Femur (tissue), 1 donor: ENCODE data around the gene CHST13.

Experiments
- DNase-seq: peaks from one replicate; pipeline ENCODE4 v3.0.0-alpha.2; 2017

Gene CHST13

DNA sequence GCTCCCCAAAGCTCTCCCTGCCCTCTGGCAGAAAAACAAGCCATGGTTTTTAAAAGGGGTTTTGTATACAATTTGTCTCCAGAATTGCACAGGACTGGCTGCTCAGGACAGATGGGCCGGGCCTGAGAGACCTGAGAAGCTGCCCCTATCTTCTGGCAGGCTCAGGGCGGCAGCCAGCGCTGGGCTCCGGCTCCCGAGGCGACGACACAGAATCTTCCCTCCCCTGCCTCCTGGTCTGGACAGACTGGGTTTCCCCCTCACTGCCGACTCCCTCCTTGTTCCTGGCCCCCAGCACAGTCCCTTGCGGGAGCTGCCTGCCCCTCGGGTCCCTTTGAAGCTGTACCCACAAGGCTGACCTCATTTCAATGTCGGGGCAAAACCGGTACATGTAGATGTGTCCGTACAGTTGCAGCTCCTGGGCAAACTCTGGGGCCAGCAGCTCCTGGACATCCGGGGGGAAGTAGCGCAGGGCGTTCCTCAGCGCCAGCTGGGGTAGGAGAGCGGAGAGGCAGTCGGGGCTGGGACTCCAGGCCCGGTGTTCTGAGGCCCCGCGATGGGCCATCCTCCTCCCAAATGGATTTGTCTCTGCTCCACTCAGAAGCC, 13.5 kb upstream of the CHST13 start:
- no peak for DNase-seq

DNA sequence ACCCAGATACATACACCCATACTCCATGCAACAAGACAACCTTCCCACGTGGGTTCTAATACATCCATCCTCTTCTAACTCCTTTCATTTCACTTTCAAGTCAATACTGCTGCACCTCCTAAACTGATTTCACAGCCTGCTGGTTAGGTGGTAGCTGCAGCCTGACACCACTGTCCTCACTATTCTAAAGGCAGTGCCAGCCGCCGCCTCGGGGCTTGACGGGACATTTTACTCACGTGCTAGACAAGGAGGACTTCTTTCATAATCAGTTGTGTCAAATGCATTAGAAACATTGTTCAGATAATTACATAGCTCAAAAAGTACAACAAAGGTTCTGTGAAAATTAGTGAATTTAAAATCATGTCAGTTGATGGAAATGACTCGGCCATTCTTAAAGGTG, 12.7 kb upstream of the CHST13 start:
- DNase-seq: no peak

- DNase-seq: no peak
These were observed 11.9 kb upstream of the CHST13 start for GRCh38 chr3:126512026-126512425.

DNA sequence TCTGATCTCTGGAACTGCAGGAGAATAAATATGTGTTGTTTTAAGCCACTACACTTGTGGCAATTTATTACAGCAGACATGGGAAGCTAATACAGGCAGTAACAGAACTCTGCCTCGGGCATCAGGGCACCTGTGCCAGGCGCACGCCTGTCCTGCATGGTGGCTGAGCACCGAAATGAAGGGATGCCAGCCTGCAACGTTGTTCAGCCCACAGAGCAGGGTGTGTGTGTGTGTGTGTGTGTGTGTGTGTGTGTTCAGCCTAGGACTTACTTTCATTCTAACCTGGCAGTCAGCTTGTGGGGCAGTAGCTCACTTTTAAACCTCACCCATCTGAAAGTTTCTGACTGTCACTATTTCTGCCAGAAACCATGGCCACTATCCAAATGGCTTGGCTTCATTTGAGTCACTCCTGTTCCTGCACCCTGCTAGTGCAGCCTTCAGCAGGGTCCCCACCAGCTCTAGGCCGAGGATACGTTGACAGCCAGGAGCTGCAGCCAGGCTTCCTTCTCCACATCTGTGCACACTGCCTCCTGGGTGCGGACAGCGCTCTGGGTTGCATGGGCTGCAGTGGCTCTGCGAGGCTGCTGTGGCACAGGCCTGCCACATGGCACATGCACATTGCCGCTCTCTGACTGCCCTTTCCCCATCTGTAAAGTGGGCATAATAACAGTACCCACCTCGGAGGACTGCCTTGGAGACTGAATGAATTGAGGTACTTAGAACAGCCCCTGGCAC, 10.9 kb upstream of the CHST13 start:
- no peak for DNase-seq

DNA sequence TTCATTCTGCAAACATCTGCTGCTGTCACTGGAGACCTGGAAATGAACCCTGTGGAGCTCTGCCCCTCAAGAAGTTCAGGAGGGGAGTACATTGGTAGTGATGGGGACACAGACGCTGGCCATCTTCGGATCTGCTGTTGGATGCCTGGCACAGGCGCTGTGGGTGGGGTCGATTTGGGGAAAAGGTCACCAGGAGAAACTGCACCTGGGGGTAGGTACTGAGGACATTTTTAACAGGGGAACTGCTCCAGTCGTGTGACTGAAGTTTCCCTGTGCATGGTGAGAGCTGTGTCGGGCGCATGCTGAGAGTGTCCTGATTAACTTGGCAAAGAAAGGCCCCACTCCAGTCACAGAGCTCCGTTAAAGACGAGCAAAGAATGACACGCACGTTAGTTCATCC, 9.8 kb upstream of the CHST13 start:
- no peak for DNase-seq

DNA sequence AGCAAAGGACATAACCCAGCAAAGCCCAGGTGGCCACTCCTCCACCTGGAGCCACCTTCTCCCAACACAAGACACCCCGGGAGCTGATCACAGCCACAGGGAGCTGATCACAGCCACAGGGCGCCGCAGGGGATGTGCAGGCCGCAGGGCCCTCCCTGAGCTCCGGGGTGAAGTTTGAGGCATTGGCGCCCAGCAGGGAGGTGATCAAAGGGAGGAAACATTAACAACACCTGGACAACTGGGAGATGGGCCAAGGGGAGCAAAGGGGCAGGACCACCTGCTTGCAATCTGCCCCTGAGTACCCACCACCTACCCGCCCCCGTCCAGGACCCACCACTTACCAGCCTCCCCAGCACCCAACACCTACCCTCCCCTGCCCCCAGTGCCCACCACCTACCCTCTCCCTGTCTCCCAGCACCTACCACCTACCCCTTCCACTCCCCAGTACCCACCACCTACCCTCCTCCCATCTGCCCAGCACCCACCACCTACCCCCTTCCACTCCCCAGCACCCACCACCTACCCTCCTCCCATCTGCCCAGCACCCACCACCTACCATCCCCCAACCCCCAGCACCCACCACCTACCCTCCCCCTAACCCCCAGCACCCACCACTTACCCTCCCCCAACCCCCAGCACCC, 8.8 kb upstream of the CHST13 start:
- no peak for DNase-seq

DNA sequence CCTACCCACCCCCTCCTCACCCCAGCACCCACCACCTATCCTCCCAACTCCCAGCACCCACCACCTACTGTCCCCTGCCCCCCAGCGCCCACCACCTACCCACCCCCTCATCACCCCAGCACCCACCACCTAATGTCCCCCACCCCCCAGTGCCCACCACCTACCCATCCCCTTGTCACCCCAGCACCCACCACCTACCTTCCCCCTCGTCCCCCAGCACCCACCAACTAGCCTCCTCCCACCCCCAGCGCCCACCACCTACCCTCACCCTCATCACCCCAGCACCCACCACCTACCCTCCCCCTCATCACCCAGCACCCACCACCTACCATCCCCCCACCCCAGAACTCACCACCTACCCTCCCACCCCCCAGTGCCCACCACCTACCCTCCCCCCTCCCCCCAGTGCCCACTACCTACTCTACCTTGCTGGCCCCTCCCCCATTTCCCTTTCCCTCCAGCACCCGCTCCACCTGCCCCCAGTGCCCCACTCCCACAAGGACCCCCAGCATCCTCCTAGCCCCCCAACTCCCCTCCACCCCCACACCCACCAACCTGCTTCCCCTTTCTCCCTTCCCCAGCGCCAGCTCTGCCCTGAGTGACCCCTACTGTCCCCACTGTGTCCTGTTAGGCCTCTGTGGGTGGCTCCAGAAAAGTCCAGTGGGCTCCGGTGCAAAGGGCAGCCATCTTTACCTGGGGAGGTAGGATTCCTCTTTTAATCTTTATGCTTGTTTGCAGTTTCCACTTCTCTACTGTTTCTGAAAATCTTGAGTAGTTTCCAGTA, 7.6 kb upstream of the CHST13 start:
- DNase-seq: no peak

DNA sequence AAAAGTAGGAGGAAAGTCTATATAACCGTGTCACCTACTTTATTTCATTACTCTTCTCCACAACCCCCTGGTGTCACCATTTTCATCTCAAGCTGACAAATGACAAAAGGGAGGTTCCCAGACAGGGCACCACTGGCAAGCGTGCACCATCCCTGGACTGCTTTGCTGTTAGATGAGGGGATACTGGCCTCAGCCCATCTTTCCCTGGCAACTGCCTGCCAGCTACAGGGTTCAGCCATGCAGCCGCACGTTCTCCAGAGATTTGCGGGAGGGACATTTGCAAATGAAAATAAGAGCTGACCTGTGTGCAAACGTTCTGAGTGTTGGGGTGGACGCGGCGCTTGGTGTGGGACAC, 7.0 kb upstream of the CHST13 start:
- DNase-seq: no peak

- DNase-seq: no peak
These were observed 6.5 kb upstream of the CHST13 start, which contains the start of gene UROC1 for GRCh38 chr3:126517291-126517951. TSS of gene UROC1 (minus strand) at chr3:126517773. CDS start at chr3:126517719, 54 bp downstream.

GRCh38 chr3:126517986-126518778, 5.8 kb upstream of the CHST13 start:
- no peak for DNase-seq

- DNase-seq: no peak
These were observed 5.2 kb upstream of the CHST13 start for GRCh38 chr3:126518779-126519177.

- DNase-seq: no peak
These were observed 4.2 kb upstream of the CHST13 start for GRCh38 chr3:126519506-126520455.

DNA sequence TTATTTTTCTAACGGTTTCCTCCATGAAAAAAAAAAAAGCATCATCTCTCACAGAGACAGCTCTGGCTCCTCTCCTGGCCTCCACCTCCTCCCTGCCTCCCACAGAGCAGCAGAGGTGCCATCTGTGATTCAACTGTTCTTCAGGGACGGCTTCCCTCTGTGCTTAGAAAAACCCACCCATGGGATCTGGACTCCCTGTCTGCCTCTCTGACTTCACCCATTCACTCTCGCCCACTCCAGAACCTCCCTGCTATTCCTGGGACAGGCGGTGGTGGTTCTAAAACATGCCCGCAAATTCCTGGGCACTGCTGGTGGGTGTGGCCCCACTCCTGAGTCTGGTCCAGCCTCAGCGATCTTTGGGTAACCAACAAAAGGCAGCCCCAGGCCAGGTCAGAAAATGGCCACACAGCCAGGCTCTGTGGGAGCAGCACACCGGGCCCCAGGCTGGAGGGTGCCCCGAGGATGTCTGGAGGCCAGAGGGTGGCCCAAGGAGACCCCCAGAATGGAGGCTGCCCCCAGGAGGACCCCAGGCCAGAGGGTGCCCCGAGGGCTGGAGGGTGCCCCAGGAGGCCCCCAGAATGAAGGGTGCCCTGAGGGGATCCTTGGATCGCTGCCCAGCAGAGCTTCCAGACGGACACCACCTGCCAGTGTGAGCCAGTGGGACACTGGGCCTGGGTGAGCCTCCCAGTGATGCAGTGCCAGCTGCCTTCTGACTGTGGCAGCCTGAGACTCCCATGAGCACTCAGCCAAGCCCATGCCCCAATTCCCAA, 2.6 kb upstream of the CHST13 start:
- no peak for DNase-seq

GRCh38 chr3:126522363-126522788, 1.6 kb upstream of the CHST13 start:
- DNase-seq: peak; percentile 67

GRCh38 chr3:126524429-126524988, 554 bp downstream of the CHST13 start:
- DNase-seq: no peak

- no peak for DNase-seq
These were observed 1.3 kb downstream of the CHST13 start for GRCh38 chr3:126525091-126525852.

GRCh38 chr3:126525853-126526667, 2.1 kb downstream of the CHST13 start:
- no peak for DNase-seq

GRCh38 chr3:126526668-126527005, 2.7 kb downstream of the CHST13 start:
- DNase-seq: no peak
